Panc1 (cell line): ENCODE measurements around the gene RRBP1.

Experiments used
- POLR2AphosphoS5 ChIP-seq: IDR thresholded peaks from 2 replicates; pipeline ENCODE4 v1.6.1; 2012; ENCODE audit warnings: mild to moderate bottlenecking, low read depth, low read length, moderate library complexity
- TF ChIP-seq, protein P1 (sequence below): fragments of 450-650 bp; IDR thresholded peaks from 2 replicates; pipeline ENCODE4 v1.5.1; 2017; ENCODE audit warnings: mild to moderate bottlenecking
- TF ChIP-seq, protein P2 (sequence below), 2 experiments: IDR thresholded peaks; 2 replicates each; pipeline ENCODE4 v1.6.1; 2011 to 2012; ENCODE audit warnings: low read depth in 2 of 2, control low read depth in 1 of 2, low read length in 1 of 2, mild to moderate bottlenecking in 1 of 2, moderate library complexity in 1 of 2; ENCODE audit not compliant: insufficient read depth in 1 of 2

DNA sequence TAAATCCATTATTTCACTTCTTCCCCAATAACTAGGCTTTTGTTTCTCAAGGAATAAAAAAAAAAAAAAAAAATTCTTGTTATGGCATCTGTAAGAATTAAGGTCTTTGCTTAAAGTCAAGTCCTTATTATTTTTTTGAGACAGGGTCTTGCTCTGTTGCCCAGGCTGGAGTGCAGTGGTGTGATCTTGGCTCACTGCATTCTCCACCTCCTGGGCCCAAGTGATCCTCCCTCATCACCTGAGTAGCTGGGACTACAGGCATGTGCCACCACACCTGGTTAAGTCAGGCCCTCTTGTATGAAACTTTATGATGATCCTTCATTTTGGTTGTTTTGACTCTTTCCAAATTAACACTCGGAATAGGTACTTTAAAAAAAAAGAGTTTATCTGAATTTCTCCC lies 94.9 kb downstream of the RRBP1 start:
- TF ChIP-seq, protein P1, sequence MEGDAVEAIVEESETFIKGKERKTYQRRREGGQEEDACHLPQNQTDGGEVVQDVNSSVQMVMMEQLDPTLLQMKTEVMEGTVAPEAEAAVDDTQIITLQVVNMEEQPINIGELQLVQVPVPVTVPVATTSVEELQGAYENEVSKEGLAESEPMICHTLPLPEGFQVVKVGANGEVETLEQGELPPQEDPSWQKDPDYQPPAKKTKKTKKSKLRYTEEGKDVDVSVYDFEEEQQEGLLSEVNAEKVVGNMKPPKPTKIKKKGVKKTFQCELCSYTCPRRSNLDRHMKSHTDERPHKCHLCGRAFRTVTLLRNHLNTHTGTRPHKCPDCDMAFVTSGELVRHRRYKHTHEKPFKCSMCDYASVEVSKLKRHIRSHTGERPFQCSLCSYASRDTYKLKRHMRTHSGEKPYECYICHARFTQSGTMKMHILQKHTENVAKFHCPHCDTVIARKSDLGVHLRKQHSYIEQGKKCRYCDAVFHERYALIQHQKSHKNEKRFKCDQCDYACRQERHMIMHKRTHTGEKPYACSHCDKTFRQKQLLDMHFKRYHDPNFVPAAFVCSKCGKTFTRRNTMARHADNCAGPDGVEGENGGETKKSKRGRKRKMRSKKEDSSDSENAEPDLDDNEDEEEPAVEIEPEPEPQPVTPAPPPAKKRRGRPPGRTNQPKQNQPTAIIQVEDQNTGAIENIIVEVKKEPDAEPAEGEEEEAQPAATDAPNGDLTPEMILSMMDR = no peak
- TF ChIP-seq, protein P2, sequence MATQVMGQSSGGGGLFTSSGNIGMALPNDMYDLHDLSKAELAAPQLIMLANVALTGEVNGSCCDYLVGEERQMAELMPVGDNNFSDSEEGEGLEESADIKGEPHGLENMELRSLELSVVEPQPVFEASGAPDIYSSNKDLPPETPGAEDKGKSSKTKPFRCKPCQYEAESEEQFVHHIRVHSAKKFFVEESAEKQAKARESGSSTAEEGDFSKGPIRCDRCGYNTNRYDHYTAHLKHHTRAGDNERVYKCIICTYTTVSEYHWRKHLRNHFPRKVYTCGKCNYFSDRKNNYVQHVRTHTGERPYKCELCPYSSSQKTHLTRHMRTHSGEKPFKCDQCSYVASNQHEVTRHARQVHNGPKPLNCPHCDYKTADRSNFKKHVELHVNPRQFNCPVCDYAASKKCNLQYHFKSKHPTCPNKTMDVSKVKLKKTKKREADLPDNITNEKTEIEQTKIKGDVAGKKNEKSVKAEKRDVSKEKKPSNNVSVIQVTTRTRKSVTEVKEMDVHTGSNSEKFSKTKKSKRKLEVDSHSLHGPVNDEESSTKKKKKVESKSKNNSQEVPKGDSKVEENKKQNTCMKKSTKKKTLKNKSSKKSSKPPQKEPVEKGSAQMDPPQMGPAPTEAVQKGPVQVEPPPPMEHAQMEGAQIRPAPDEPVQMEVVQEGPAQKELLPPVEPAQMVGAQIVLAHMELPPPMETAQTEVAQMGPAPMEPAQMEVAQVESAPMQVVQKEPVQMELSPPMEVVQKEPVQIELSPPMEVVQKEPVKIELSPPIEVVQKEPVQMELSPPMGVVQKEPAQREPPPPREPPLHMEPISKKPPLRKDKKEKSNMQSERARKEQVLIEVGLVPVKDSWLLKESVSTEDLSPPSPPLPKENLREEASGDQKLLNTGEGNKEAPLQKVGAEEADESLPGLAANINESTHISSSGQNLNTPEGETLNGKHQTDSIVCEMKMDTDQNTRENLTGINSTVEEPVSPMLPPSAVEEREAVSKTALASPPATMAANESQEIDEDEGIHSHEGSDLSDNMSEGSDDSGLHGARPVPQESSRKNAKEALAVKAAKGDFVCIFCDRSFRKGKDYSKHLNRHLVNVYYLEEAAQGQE (IDR thresholded peaks at IDR 0.05; ENCODE audit: insufficient read depth in 1 of 2, low read depth in 2 of 2, low read length in 1 of 2) = no peak
- no peak for TF ChIP-seq POLR2AphosphoS5
